Suppressor macrophage treated with lipopolysaccharide for 1 hour (primary cell): ENCODE data around the gene ANXA11.

Experiments
- DNase-seq, 3 donors: peaks; one replicate each; pipeline ENCODE4 v3.0.0-alpha.2; 2020 to 2022

Gene ANXA11

GRCh38 chr10:80164596-80164995 lies 40.7 kb downstream of the ANXA11 start:
- DNase-seq, result no peak

GRCh38 chr10:80163741-80164341 lies 41.5 kb downstream of the ANXA11 start:
- DNase-seq, result no peak

- DNase-seq, result peak; percentile 33 to 51 (median 48)
These were observed 43.8 kb downstream of the ANXA11 start for GRCh38 chr10:80161321-80162083.

- DNase-seq, result peak in 2 of 3 donors; percentile 32 to 46
These were observed 44.7 kb downstream of the ANXA11 start for GRCh38 chr10:80160361-80161320.

- DNase-seq, result no peak
These were observed 46.0 kb downstream of the ANXA11 start for GRCh38 chr10:80159166-80159873.

GRCh38 chr10:80158598-80159127 lies 46.7 kb downstream of the ANXA11 start:
- DNase-seq, result peak; percentile 83 to 86 (median 83)

- DNase-seq, result no peak
These were observed 47.2 kb downstream of the ANXA11 start for GRCh38 chr10:80158126-80158525.

- no peak for DNase-seq
These were observed 47.8 kb downstream of the ANXA11 start for GRCh38 chr10:80157561-80157960.

GRCh38 chr10:80156216-80156615 lies 49.1 kb downstream of the ANXA11 start:
- DNase-seq, result no peak

GRCh38 chr10:80155696-80156215 lies 49.6 kb downstream of the ANXA11 start:
- no peak for DNase-seq

- DNase-seq, result no peak
These were observed 50.2 kb downstream of the ANXA11 start for GRCh38 chr10:80154978-80155695.

GRCh38 chr10:80154626-80154977 lies 50.7 kb downstream of the ANXA11 start:
- no peak for DNase-seq

- no peak for DNase-seq
These were observed 51.9 kb downstream of the ANXA11 start for GRCh38 chr10:80153460-80153859.

GRCh38 chr10:80152820-80153219 lies 52.5 kb downstream of the ANXA11 start:
- DNase-seq, result no peak

- DNase-seq, result no peak
These were observed 55.2 kb downstream of the ANXA11 start for GRCh38 chr10:80150172-80150571.

GRCh38 chr10:80149123-80149522 lies 56.2 kb downstream of the ANXA11 start:
- no peak for DNase-seq

GRCh38 chr10:80148166-80148805 lies 57.1 kb downstream of the ANXA11 start:
- DNase-seq, result no peak

GRCh38 chr10:80146918-80147317 lies 58.4 kb downstream of the ANXA11 start:
- no peak for DNase-seq

- DNase-seq, result peak; percentile 22 to 37 (median 32)
These were observed 59.7 kb downstream of the ANXA11 start for GRCh38 chr10:80145406-80146308.

GRCh38 chr10:80144696-80145131 lies 60.6 kb downstream of the ANXA11 start:
- peak in 1 of 3 donors; percentile 24 for DNase-seq
